HG03521 (cell line): ENCODE results near the gene KRTAP1-1.
"Not testable (repeated sequence)": the region's sequence is repeated elsewhere in the genome, so short reads cannot be mapped to it uniquely, and the experiment has no call there.

Source experiments
- ATAC-seq: cut with Tn5 transposase; IDR thresholded peaks from one replicate; pipeline ENCODE4 v1.9.1; 2021; ENCODE audit warnings: mild to moderate bottlenecking, moderate library complexity; ENCODE audit not compliant: unreplicated experiment

The KRTAP1-1 gene

GRCh38 chr17:41040783-41041571 lies at the start of gene KRTAP1-1:
Gene KRTAP1-1, minus strand, starts transcription at chr17:41041450. Its CDS starts 53 bp downstream, at chr17:41041397.
- not testable (repeated sequence) for ATAC-seq

- not testable (repeated sequence) for ATAC-seq
These were observed 47.6 kb upstream of the KRTAP1-1 start for GRCh38 chr17:41088760-41089352.

- not testable (repeated sequence) for ATAC-seq
These were observed 43.0 kb upstream of the KRTAP1-1 start, which contains the start of gene KRTAP4-7 for GRCh38 chr17:41084100-41084856. Gene KRTAP4-7, plus strand, starts transcription at chr17:41084150. Its CDS starts 57 bp downstream, at chr17:41084207.

GRCh38 chr17:41083427-41083826 lies 42.2 kb upstream of the KRTAP1-1 start:
- not testable (repeated sequence) for ATAC-seq

- ATAC-seq = no peak
These were observed 41.4 kb upstream of the KRTAP1-1 start for GRCh38 chr17:41082626-41083025.

GRCh38 chr17:41076788-41077187 lies 35.5 kb upstream of the KRTAP1-1 start:
- no peak for ATAC-seq

- no peak for ATAC-seq
These were observed 32.4 kb upstream of the KRTAP1-1 start for GRCh38 chr17:41073676-41074075.

- no peak for ATAC-seq
These were observed 30.5 kb upstream of the KRTAP1-1 start for GRCh38 chr17:41071606-41072360.

GRCh38 chr17:41069031-41069430 lies 27.8 kb upstream of the KRTAP1-1 start:
- ATAC-seq = no peak

GRCh38 chr17:41067281-41067680 lies 26.0 kb upstream of the KRTAP1-1 start:
- no peak for ATAC-seq

- no peak for ATAC-seq
These were observed 24.8 kb upstream of the KRTAP1-1 start, which contains the start of gene KRTAP2-4 for GRCh38 chr17:41065829-41066624. Gene KRTAP2-4, minus strand, starts transcription at chr17:41065879. Its CDS starts 34 bp downstream, at chr17:41065845.

GRCh38 chr17:41065016-41065689 lies 23.9 kb upstream of the KRTAP1-1 start:
- not testable (repeated sequence) for ATAC-seq

GRCh38 chr17:41064301-41064700 lies 23.1 kb upstream of the KRTAP1-1 start:
- no peak for ATAC-seq

- no peak for ATAC-seq
These were observed 22.2 kb upstream of the KRTAP1-1 start for GRCh38 chr17:41063449-41063848.

- no peak for ATAC-seq
These were observed 20.7 kb upstream of the KRTAP1-1 start for GRCh38 chr17:41061964-41062363.

- no peak for ATAC-seq
These were observed 18.9 kb upstream of the KRTAP1-1 start, which contains the start of gene KRTAP2-3 for GRCh38 chr17:41060052-41060604. Gene KRTAP2-3, minus strand, starts transcription at chr17:41060114. Its CDS starts 64 bp downstream, at chr17:41060050.

- not testable (repeated sequence) for ATAC-seq
These were observed 18.2 kb upstream of the KRTAP1-1 start for GRCh38 chr17:41059276-41060051.

GRCh38 chr17:41058741-41059140 lies 17.5 kb upstream of the KRTAP1-1 start:
- no peak for ATAC-seq
